NCI-H510A (cell line): Measurements from ENCODE around the gene DDIT4.
"Not testable (repeated sequence)": the region's sequence is repeated elsewhere in the genome, so short reads cannot be mapped to it uniquely, and the experiment has no call there.

Experiments
- DNase-seq: peaks from one replicate; lab custom pipeline; 2025; lab: John Stamatoyannopoulos, UW

DDIT4 gene, protein sequence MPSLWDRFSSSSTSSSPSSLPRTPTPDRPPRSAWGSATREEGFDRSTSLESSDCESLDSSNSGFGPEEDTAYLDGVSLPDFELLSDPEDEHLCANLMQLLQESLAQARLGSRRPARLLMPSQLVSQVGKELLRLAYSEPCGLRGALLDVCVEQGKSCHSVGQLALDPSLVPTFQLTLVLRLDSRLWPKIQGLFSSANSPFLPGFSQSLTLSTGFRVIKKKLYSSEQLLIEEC

DNA sequence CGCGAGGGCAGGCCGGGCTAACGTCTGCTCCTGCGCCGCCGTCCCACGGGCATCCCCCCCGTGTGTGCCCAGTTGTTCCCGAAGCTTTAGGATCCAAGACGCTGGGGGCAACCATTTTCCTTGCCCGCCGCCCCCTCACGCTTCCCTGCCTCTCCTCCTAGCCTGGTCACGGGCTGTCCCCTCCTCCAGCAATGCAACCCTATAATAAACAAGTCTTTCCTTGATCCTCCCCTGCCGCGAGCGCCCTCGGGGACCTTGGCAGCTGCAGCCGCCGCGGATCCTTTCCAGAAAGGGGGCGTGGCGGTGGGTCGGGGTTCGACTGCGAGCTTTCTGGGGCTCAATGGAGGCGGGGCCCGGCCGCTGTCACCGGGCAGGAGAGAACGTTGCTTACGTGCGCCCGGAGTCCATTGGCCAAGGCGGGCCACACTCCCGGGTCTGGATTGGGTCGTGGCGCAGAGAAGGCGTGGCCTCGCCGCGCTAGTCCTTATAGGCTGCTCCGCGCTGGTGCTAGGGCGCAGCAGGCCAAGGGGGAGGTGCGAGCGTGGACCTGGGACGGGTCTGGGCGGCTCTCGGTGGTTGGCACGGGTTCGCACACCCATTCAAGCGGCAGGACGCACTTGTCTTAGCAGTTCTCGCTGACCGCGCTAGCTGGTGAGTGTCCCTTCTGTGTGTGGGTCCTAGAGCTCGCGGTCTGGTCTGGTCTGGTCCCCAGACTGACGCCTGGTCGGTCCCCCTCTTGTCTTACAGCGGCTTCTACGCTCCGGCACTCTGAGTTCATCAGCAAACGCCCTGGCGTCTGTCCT lies at the start of gene DDIT4:
TSS of gene DDIT4 (plus strand) at position 515 of the 803 bp plus-strand sequence. CDS start 293 bp downstream, outside the sequence.
- DNase-seq, result peak; percentile 94

DNA sequence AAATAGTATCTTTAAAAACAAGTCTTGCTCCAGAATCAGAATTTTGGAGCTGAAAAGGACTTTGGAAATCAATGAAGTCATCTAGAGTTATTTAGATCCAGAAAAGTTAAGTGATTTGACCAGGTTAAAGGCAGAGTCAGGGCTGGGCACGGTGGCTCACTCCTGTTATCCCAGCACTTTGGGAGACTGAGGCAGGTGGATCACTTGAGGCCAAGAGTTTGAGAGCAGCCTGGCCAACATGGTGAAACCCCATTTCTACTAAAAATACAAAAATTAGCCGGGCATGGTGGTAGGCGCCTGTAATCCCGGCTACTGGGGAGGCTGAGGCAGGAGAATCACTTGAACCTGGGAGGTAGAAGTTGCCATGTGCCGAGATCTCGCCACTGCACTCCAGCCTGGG lies 49.5 kb upstream of the DDIT4 start:
- not testable (repeated sequence) for DNase-seq

DNA sequence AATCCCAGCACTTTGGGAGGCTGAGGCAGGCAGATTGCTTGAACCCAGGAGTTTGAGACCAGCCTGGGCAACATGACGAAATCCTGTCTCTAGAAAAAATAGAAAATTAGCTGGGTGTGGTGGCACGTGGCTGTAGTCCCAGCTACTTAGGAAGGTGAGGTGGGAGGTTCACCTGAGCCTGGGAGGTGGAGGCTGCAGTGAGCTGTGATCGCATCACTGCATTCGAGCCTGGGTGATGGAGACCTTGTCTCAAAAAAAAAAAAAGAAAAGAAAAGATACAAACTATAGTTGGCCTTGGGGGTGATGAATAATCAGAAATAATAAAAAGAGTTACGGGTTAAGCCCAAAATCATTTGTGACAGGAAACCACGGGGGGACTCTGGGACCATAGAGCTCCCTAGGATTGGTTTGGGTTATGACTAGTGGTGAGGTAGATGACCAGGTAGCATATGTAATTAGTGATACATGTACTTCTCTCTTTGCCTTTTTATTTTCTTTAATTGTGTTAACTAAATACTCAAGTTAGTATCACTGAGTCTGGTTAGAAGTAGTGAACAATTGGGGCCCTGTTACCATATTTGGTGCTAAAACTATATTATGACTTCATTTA lies 47.2 kb upstream of the DDIT4 start:
- DNase-seq, result no peak

DNA sequence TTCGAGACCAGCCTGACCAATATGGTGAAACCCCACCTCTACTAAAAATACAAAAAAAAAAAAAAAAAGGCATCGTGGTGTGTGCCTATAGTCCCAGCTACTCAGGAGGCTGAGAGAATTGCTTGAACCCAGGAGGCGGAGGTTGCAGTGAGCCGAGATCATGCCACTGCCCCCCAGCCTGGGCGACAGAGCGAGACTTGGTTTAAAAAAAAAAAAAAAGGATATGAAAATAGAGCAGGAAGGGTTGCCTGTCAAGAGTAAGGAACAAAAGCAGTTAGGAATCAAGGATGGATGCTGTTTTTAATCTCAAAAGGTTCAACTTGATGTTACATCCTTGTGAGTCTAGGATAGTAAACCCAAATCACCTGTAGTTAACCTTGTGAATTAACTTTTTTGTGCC lies 45.9 kb upstream of the DDIT4 start:
- DNase-seq, result no peak

DNA sequence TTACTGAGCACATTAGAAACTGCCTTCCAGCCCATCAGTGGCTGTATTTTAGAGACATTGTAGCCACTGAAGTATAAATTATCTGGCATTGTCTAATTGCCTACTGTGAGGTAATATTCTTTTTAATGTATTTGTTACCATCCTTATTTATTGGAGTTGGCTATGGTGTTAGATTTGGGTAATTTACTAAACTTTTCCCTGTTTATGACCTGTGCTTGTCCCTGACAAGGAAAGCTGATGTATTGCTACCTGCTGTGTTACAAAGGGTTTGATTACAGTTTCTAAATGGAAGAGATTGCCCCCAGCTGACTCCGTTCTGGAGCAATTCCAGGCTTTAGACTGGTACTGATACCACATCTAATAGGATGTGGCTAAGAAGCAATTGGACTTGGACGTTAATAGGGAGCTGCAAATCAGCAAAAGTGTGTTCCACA lies 45.4 kb upstream of the DDIT4 start:
- no peak for DNase-seq

DNA sequence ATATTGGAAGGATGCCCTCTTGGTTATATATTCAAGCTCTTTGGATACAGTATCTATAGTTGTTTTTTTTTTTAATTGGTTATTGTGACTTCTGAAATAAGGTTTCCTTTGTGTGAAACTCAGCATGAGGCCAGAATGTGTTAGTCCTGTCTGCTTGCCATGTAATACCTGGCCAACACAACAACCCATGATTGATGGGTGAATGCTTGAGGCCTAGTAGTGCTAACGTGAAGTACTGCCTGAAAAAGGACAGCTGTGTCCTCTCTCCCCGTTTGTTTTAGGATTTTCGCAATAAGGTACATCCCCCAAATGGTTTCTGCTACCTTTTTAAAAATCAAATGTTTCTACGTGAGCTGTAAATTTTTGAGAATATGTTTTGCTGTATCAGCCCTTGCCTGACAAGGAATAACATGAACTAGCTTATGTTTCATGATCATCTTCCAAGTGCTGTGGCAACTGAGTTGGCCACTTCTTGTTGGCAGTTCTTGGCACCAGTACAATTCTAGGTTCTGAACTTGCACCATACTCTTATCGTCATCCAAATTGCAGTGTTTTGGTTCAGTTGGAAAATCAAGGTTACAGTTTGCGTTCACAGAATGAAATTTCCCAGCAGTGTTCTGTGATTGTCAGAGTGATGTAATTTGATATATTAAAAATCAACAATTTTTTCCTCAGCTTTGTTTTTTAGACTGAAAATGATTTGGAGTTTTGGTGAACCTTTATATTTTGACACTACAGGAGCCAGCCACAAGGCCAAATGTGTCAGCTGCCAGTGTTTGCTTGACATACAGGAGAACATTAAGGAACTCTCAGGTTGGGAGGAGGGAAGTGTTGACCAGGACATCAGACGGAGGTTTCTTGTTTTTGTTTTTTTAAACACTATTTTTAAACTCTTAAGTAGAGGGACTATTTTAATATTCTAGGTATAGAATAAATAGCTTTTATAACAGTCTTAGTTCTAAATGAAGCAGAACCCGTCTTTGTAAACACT lies 44.2 kb upstream of the DDIT4 start:
- peak; percentile 21 for DNase-seq

DNA sequence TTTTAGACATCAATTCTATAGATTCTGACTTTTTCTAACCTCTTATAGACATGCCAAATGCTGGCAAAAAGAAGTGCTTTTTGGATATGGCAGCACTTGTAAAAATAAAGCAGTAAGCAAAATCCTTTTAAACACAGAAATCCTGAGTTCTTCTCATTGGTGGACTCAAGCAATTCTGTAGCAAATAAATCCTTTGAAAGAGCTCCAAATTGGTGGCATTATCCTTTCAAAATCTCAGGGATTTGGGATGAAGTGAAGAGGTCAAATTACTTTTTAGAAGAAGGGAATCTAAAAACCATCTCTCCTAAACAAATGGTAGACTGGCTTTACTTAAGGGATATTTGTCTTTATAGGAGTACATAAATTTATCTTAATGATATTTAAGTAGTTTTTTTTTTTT lies 40.1 kb upstream of the DDIT4 start:
- no peak for DNase-seq

DNA sequence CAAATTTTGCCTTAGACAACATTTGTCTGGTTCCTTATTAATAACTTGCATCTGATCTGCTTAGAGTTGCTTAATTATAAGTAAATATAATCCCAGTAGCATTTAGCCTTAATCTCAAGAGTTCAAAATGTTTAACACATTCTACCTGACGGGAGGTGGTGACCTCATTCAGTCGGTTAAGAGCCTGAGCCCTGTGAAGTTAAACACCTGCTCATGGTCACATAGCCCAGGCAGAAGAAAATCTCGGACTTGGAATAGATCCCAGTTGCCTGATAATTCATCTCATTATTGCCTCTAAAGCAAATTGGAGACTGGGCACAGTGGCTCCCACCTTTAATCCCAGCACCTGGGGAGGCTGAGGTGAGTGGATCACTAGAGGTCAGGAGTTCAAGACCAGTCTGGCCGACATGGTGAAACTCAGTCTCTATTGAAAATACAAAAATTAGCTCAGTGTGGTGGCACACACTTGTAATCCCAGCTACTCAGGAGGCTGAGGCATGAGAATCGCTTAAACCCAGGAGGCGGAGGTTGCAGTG lies 39.1 kb upstream of the DDIT4 start:
- DNase-seq, result no peak

DNA sequence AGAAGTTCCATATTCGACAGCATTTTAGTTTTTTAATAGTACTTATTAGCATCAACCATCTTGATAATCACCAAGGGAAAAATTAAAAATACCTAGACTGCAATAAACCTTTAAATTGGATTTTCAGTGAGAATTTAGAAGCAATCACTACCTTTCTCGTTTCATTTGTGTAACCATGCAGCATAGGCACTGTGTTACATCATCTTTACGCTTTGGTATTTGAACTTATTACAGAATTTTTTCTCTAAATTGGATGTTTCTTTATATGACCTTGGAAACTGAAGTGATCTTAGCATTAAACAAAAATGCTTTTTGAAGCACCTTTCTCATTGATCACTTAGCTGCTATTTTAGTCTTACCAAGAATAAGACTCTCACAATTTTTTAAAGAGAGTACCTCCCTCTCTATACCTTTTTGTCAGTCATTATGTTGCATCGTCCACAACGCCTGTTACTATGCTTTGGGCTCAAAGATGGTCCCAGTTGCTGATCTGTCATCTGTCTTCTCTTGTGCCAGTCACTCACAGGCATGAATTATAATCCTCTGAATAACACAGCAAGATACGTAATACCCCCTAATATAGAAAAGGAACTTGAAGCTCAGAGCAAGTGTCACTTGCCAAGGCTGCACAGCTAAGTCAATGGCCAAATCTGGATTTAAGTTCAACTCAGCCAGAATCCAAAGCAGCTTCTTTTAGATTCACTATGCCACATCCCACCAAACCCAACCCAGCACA lies 38.0 kb upstream of the DDIT4 start:
- DNase-seq, result no peak

DNA sequence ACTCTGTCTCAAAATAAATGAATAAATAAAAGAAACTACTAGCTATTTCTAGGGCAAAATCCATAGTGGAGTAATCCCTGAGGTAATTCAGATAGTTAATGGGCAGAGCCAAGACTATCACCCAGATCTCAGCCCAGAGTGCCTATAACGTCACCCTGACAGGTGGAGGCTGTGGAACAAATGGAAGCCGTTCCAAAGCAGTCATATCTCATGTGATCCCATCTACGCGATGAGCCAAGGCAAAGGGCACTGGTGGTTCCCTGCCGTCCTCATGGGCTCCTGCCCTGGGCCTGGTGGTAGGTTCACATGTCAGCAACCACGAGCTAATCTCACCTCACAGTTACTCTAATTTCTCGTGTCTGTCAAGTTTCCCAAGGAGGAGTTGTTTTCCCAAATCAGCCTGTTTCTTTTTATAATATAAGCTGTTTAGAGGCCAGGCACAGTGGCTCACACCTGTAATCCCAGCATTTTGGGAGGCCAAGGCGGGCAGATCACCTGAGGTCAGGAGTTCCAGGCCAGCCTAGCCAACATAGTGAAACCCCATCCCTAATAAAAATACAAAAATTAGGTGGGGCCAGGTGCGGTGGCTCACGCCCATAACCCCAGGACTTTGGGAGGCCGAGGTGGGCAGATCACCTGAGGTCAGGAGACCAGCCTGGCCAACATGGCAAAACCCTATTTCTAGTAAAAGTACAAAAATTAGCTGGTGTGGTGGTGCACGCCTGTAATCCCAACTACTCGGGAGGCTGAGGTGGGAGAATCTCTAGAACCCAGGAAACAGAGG lies 35.1 kb upstream of the DDIT4 start:
- no peak for DNase-seq

DNA sequence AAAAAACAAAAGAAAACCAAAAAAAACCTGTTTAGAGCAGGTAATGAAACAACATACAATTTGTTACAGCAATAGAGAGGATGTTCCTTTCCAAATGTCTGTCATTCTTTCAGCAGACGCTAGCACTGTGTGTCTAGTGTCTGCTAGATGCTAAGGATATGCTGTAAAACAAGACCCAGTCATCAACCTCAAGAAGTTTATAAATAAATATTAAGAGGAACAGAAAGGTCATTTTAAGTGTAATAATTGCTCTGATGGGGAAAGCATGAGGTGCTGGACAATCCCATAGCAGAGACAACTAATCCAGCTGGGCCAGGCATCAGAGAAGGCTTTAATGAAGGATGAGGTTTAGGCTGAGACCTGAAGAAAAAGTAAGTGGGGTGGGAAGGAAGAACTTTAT lies 34.3 kb upstream of the DDIT4 start:
- DNase-seq, result no peak

DNA sequence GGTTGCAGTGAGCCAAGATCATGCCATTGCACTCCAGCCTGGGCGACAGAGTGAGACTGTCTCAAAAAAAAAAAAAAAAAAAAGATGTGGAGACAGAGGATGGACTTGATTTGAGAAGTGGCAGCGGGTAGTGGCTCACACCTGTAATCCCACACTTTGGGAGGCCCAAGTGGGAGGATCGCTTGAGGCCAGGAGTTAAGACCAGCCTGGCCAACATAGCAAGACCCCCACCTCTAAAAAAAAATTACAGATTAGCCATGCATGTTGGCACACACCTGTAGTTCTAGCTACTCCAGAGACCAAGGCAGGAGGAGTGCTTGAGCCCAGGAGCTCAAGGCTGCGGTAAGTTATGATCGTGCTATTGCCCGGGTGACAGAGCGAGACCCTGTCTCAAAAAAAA lies 33.4 kb upstream of the DDIT4 start:
- no peak for DNase-seq

DNA sequence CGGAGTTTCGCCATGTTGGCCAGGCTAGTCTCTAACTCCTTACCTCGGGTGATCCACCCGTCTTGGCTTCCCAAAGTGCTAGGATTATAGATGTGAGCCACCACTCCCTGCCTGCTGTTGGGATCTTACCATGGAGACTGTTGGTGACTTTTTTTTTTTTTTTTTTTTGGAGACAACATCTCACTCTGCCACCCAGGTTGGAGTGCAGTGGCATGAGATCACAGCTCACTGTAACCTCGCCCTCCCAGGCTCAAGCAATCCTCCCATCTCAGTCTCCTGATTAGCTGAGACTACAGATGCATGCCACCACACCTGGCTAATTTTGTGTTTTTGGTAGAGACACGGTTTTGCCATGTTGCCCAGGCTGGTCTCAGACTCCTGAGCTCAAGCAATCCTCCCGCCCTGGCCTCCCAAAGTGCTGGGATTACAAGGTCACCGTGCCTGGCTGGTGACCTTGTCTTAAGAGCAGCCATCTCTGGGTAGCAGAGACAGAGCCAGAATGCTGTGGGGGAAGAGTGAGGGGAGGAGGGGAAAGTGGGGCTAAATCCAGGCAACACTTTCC lies 32.0 kb upstream of the DDIT4 start:
- no peak for DNase-seq

DNA sequence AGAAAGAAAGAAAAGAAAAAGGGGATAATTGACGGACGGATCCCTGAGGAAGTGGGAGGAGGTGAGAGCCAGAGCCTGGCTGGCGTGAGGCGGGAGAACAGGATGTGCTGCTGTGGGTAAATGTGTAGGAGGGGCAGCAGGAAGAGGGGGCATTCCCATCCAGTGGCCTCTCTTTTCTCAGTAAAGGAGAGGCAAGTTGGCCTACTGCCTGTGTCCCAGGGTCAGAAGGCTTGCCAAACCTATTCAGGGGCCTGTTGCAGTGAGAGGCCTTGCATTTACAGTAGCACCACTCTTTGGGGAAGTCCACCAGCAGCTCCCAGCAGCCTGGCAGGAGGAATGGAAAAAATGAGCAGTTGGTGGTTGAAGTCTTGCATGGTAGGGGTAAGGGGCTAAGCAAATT lies 31.0 kb upstream of the DDIT4 start:
- DNase-seq, result no peak

DNA sequence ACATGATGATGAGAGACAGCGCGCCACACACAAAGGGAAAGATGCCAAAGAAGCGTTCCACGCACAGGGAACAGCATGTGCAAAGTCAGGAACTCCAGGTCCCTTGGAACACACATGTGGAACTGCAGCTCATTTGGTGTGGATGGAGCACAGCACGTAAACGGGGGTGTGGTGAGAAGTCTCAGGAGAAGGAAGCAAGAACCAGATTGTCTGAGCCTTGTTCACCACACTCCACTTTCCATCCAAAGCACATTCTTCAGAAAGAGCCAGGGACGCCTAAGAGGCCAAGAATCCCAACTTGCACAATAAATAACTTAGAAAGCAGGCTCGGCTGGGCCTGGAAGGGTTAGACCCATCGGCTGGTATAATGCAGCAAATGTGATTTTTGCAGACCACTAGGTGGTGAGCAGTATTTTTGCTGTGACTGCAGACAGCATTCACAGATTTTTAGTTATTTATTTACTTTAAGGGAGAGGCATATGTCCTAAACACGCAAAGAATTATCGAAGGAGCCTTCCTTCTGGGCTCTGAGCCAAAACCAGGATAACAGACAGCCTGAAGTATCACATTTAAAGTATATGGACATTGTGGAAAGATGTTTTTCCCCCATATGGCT lies 29.8 kb upstream of the DDIT4 start:
- no peak for DNase-seq

DNA sequence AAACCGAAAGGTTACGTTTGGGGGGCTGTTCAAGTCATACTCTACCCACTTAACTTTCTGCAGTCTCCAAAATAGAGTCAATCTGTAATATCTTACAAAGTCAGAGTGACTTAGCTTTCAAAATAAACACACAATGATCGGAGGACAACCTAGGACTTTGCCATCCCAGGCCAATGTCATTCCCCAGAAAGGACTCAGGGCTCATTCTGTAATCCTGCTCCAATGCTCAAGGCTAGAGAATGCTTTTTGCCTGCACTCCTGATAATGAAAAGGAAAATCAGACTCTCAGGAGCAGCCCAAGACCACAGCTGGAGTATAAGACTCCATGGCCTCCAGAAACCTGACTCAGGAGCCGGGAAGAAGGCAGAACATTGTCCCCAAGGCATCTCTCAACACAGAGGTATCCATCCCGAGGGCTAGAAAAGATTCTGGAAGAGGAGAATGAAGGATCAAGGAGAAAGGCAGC lies 29.1 kb upstream of the DDIT4 start:
- no peak for DNase-seq

DNA sequence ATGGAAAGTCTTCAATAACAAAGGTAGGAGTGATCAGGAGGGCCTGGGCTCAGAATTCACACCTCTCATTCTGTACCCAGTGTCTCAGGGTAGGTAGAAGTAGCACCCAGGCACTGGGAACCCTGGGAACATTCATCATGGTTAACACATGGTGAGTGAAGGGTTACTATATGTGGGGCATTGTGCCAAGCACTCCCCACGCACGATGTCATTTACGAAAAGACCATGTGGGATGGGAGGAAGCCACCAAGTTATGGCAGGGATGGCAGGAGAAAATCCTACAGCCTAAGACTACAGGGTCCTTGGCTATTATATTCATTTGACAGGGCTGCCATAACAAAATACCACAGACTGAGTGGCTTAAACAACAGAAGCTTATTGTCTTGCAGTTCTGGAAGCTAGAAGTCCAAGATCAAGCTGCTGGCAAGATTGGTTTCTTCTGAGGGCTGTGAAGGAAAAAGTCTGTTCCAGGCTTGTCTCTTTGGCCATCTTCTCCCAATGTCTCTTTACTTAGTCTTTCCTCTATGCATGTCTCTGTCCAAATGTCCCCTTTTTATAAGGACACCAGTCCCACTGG lies 27.7 kb upstream of the DDIT4 start:
- DNase-seq, result no peak

DNA sequence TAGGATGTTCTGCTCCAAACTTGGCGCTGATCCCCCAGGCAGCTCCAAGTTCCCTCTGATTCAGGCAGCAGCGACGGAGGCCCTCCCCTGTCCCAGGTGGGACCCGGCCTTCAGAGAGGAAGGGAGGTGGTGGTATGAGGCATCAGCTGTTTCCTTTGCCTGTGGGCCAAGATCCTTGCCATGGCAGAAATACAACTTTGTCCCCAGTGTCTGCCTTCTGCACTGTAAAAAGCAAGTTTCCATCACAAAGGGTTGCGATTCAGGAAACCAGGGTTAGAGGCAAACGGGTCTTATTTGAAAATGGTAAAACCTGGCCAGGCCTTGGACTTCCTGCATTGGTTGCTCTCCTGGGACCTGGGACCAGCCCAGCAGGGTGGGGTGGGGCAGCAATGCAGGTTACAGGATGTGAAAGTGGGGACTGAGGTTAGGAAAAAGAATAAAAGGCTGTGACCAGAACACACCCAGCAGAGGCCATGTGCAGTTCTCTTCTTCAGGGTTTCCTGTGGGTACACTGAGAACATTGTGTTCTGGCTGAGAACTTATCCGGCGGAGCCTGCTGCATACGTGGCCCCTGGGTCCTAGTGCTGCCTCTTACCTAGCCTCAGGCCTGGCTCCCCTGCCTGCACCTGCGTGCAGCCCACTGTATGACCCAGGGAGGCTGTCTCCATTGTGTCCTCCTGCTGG lies 25.1 kb upstream of the DDIT4 start:
- DNase-seq, result peak; percentile 21
